ENCODE measurements around the gene BUB1B.

The BUB1B gene

GRCh38 chr15:40249477-40250303 lies 88.8 kb downstream of the BUB1B start:
- peaks cover 26% of the 10 kb centered on the region for H3K27me3 Mint-ChIP-seq
- no peak for ATAC-seq (replicated peaks; ENCODE audit: extremely low read depth, poor library complexity, severe bottlenecking)
- H3K4me1 Mint-ChIP-seq, result peaks cover 20% of the 10 kb centered on the region
- no peak for DNase-seq (ENCODE audit: low spot score in 2 of 2)
- H3K9me3 Mint-ChIP-seq, result no peaks in the 10 kb centered on the region
- no peak overlapping the region for H3K4me3 Mint-ChIP-seq
- H3K36me3 Mint-ChIP-seq (ENCODE audit: insufficient read depth), result no peaks in the 10 kb centered on the region
- H3K27ac Mint-ChIP-seq (ENCODE audit: low read depth), result no peak overlapping the region

GRCh38 chr15:40250304-40250656 lies 89.4 kb downstream of the BUB1B start:
- Mint-ChIP-seq H3K9me3 (no peaks in the 10 kb centered on the region), H3K27me3 (peaks cover 26% of the 10 kb centered on the region), H3K4me1 (peaks cover 22% of the 10 kb centered on the region), H3K4me3 (no peak overlapping the region), H3K27ac (ENCODE audit: low read depth) (no peak overlapping the region), H3K36me3 (ENCODE audit: insufficient read depth) (no peaks in the 10 kb centered on the region)
- DNase-seq (ENCODE audit: low spot score in 2 of 2) (no peak), ATAC-seq (replicated peaks; ENCODE audit: extremely low read depth, poor library complexity, severe bottlenecking) (no peak)

- DNase-seq (ENCODE audit: low spot score in 2 of 2), result no peak
- Mint-ChIP-seq H3K27ac (ENCODE audit: low read depth) (no peak overlapping the region), H3K36me3 (ENCODE audit: insufficient read depth) (peaks cover under 1% of the 10 kb centered on the region), H3K4me3 (peak overlapping the region; percentile 59), H3K4me1 (peaks cover 22% of the 10 kb centered on the region), H3K9me3 (no peaks in the 10 kb centered on the region), H3K27me3 (peaks cover 26% of the 10 kb centered on the region)
- ATAC-seq (replicated peaks; ENCODE audit: extremely low read depth, poor library complexity, severe bottlenecking), result no peak
These were observed 90.1 kb downstream of the BUB1B start for GRCh38 chr15:40250771-40251483.

- Mint-ChIP-seq H3K36me3 (ENCODE audit: insufficient read depth) (peaks cover 2% of the 10 kb centered on the region), H3K27ac (ENCODE audit: low read depth) (no peak overlapping the region), H3K27me3 (peaks cover 26% of the 10 kb centered on the region), H3K4me3 (peak overlapping the region; percentile 59), H3K9me3 (no peaks in the 10 kb centered on the region), H3K4me1 (peaks cover 22% of the 10 kb centered on the region)
- no peak for ATAC-seq (replicated peaks; ENCODE audit: extremely low read depth, poor library complexity, severe bottlenecking)
- DNase-seq (ENCODE audit: low spot score in 2 of 2), result no peak
These were observed 90.7 kb downstream of the BUB1B start for GRCh38 chr15:40251486-40252140.

GRCh38 chr15:40252141-40252437 lies 91.2 kb downstream of the BUB1B start:
- Mint-ChIP-seq H3K36me3 (ENCODE audit: insufficient read depth) (peaks cover 2% of the 10 kb centered on the region), H3K27me3 (peaks cover 26% of the 10 kb centered on the region), H3K27ac (ENCODE audit: low read depth) (no peak overlapping the region), H3K4me3 (peak overlapping the region; percentile 59), H3K4me1 (peaks cover 22% of the 10 kb centered on the region), H3K9me3 (no peaks in the 10 kb centered on the region)
- DNase-seq (ENCODE audit: low spot score in 2 of 2) (no peak), ATAC-seq (replicated peaks; ENCODE audit: extremely low read depth, poor library complexity, severe bottlenecking) (no peak)

GRCh38 chr15:40252438-40253166 lies 91.7 kb downstream of the BUB1B start:
- peak overlapping the region; percentile 76 for H3K27ac Mint-ChIP-seq (ENCODE audit: low read depth)
- no peaks in the 10 kb centered on the region for H3K9me3 Mint-ChIP-seq
- ATAC-seq (replicated peaks; ENCODE audit: extremely low read depth, poor library complexity, severe bottlenecking) (no peak), DNase-seq (ENCODE audit: low spot score in 2 of 2) (no peak)
- peaks cover 22% of the 10 kb centered on the region for H3K4me1 Mint-ChIP-seq
- H3K4me3 Mint-ChIP-seq, result peak overlapping the region; percentile 89
- peaks cover 2% of the 10 kb centered on the region for H3K36me3 Mint-ChIP-seq (ENCODE audit: insufficient read depth)
- H3K27me3 Mint-ChIP-seq, result peaks cover 26% of the 10 kb centered on the region

GRCh38 chr15:40253167-40253790 lies 92.4 kb downstream of the BUB1B start:
- ATAC-seq (replicated peaks; ENCODE audit: extremely low read depth, poor library complexity, severe bottlenecking) (no peak), DNase-seq (ENCODE audit: low spot score in 2 of 2) (no peak)
- Mint-ChIP-seq H3K4me3 (peak overlapping the region; percentile 89), H3K27me3 (peaks cover 26% of the 10 kb centered on the region), H3K9me3 (no peaks in the 10 kb centered on the region), H3K4me1 (peaks cover 22% of the 10 kb centered on the region), H3K27ac (ENCODE audit: low read depth) (peak overlapping the region; percentile 76), H3K36me3 (ENCODE audit: insufficient read depth) (peaks cover 2% of the 10 kb centered on the region)

GRCh38 chr15:40254452-40254851 lies 93.6 kb downstream of the BUB1B start:
- H3K27me3 Mint-ChIP-seq, result peaks cover 26% of the 10 kb centered on the region
- DNase-seq (ENCODE audit: low spot score in 2 of 2) (no peak), ATAC-seq (replicated peaks; ENCODE audit: extremely low read depth, poor library complexity, severe bottlenecking) (no peak)
- H3K36me3 Mint-ChIP-seq (ENCODE audit: insufficient read depth), result peaks cover 3% of the 10 kb centered on the region
- no peaks in the 10 kb centered on the region for H3K9me3 Mint-ChIP-seq
- peak overlapping the region; percentile 89 for H3K4me3 Mint-ChIP-seq
- H3K4me1 Mint-ChIP-seq, result peaks cover 22% of the 10 kb centered on the region
- no peak overlapping the region for H3K27ac Mint-ChIP-seq (ENCODE audit: low read depth)

- Mint-ChIP-seq H3K9me3 (no peaks in the 10 kb centered on the region), H3K27me3 (peaks cover 26% of the 10 kb centered on the region), H3K27ac (ENCODE audit: low read depth) (no peak overlapping the region), H3K4me1 (peaks cover 22% of the 10 kb centered on the region), H3K36me3 (ENCODE audit: insufficient read depth) (peaks cover 3% of the 10 kb centered on the region), H3K4me3 (no peak overlapping the region)
- DNase-seq (ENCODE audit: low spot score in 2 of 2) (no peak), ATAC-seq (replicated peaks; ENCODE audit: extremely low read depth, poor library complexity, severe bottlenecking) (no peak)
These were observed 94.2 kb downstream of the BUB1B start for GRCh38 chr15:40255033-40255432.

GRCh38 chr15:40256638-40257235 lies 95.9 kb downstream of the BUB1B start:
- ATAC-seq (replicated peaks; ENCODE audit: extremely low read depth, poor library complexity, severe bottlenecking), result peak; percentile 95
- H3K27me3 Mint-ChIP-seq, result peaks cover 16% of the 10 kb centered on the region
- H3K36me3 Mint-ChIP-seq (ENCODE audit: insufficient read depth), result peaks cover 3% of the 10 kb centered on the region
- peaks cover 22% of the 10 kb centered on the region for H3K4me1 Mint-ChIP-seq
- H3K9me3 Mint-ChIP-seq, result no peaks in the 10 kb centered on the region
- peak overlapping the region; percentile 22 for H3K27ac Mint-ChIP-seq (ENCODE audit: low read depth)
- peak in 1 of 2 donors; percentile 27 for DNase-seq (ENCODE audit: low spot score in 2 of 2)
- H3K4me3 Mint-ChIP-seq, result no peak overlapping the region

- H3K4me1 Mint-ChIP-seq, result peaks cover 20% of the 10 kb centered on the region
- ATAC-seq (replicated peaks; ENCODE audit: extremely low read depth, poor library complexity, severe bottlenecking) (no peak), DNase-seq (ENCODE audit: low spot score in 2 of 2) (no peak)
- H3K36me3 Mint-ChIP-seq (ENCODE audit: insufficient read depth), result peaks cover 3% of the 10 kb centered on the region
- H3K4me3 Mint-ChIP-seq, result no peak overlapping the region
- H3K27me3 Mint-ChIP-seq, result peaks cover 15% of the 10 kb centered on the region
- H3K27ac Mint-ChIP-seq (ENCODE audit: low read depth), result no peak overlapping the region
- no peaks in the 10 kb centered on the region for H3K9me3 Mint-ChIP-seq
These were observed 97.0 kb downstream of the BUB1B start for GRCh38 chr15:40257656-40258450.
